AG09309 (cell line): ENCODE data around the gene CCDC88B.
A peak's percentile ranks its signal among the peaks of the same experiment; 100 is the strongest.
"Not testable (repeated sequence)": the region's sequence is repeated elsewhere in the genome, so short reads cannot be mapped to it uniquely, and the experiment has no call there.

Experiments
- DNase-seq: peaks from one replicate; pipeline ENCODE4 v3.0.0-alpha.2; 2010; ENCODE audit warnings: low read depth
- H3K4me3 ChIP-seq: 2 replicates; pipeline ENCODE4 v1.5.1; 2011; ENCODE audit warnings: mild to moderate bottlenecking, low read depth, low read length, moderate library complexity; ENCODE audit not compliant: control insufficient read depth
- TF ChIP-seq, protein P1 (sequence below): IDR thresholded peaks from 2 replicates; pipeline ENCODE4 v1.5.1; 2011; ENCODE audit warnings: mild to moderate bottlenecking, low read depth, low read length, inconsistent platforms; ENCODE audit not compliant: insufficient read depth, control insufficient read depth; ENCODE audit errors: missing control alignments

Gene CCDC88B

GRCh38 chr11:64318766-64319761, 20.9 kb upstream of the CCDC88B start:
- TF ChIP-seq, protein P1, sequence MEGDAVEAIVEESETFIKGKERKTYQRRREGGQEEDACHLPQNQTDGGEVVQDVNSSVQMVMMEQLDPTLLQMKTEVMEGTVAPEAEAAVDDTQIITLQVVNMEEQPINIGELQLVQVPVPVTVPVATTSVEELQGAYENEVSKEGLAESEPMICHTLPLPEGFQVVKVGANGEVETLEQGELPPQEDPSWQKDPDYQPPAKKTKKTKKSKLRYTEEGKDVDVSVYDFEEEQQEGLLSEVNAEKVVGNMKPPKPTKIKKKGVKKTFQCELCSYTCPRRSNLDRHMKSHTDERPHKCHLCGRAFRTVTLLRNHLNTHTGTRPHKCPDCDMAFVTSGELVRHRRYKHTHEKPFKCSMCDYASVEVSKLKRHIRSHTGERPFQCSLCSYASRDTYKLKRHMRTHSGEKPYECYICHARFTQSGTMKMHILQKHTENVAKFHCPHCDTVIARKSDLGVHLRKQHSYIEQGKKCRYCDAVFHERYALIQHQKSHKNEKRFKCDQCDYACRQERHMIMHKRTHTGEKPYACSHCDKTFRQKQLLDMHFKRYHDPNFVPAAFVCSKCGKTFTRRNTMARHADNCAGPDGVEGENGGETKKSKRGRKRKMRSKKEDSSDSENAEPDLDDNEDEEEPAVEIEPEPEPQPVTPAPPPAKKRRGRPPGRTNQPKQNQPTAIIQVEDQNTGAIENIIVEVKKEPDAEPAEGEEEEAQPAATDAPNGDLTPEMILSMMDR, result no peak
- peak overlapping the region; percentile 62 for H3K4me3 ChIP-seq
- no peak for DNase-seq

GRCh38 chr11:64320556-64320955, 19.4 kb upstream of the CCDC88B start:
- H3K4me3 ChIP-seq, result no peak overlapping the region
- no peak for DNase-seq
- TF ChIP-seq, protein P1, result no peak

GRCh38 chr11:64321026-64321425, 19.0 kb upstream of the CCDC88B start:
- TF ChIP-seq, protein P1, result no peak
- DNase-seq, result no peak
- H3K4me3 ChIP-seq, result no peak overlapping the region

DNA sequence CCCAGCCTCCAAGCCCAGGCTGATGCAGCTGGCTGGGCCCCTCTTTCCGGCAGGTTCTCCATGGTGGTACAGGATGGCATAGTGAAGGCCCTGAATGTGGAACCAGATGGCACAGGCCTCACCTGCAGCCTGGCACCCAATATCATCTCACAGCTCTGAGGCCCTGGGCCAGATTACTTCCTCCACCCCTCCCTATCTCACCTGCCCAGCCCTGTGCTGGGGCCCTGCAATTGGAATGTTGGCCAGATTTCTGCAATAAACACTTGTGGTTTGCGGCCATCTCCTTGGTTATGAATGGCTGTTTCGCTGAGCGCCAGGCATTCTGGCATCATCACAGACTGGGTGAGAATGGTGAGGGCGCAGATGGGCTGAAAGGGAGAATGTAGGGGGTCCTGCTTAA, 18.5 kb upstream of the CCDC88B start:
- no peak overlapping the region for H3K4me3 ChIP-seq
- TF ChIP-seq, protein P1, result no peak
- DNase-seq, result no peak

DNA sequence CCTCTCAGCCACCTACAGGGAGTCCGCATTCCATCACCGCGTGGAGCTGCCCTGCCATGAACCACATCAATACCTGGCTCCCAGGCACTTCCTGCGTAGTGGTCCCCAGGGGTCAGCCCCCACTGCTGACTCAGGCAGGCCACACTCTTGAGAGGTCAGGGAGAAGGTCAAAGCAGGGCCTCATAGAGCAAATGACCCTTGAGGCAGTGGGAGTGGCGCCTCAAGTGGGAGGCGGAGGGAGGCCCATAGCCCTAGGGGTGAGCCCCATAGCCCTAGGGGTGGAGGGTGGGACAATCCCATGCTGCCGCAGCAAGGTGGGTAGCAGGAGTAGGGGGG, 17.1 kb upstream of the CCDC88B start:
- no peak overlapping the region for H3K4me3 ChIP-seq
- no peak for DNase-seq
- TF ChIP-seq, protein P1, result no peak

DNA sequence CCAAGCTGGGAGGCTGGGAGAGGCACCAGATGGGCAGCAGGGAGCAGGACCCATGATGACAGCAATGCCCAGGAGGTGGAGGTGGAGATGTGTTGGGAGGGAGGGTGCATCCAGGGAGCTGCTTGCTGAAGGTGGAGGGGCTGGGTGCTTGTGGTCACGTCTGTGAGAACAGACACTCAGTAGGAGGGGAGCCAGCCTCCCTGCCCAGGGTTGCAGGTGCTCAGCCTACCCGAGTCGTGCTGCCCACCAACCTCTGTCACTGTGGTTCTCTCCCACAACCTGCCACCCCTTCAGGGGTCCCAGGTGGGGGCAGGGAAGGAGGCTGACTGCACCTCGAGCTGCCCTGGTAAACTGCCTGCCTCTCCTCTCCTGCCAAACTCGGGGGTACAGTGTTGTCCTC, 16.6 kb upstream of the CCDC88B start:
- no peak for DNase-seq
- H3K4me3 ChIP-seq, result no peak overlapping the region
- TF ChIP-seq, protein P1, result no peak

DNA sequence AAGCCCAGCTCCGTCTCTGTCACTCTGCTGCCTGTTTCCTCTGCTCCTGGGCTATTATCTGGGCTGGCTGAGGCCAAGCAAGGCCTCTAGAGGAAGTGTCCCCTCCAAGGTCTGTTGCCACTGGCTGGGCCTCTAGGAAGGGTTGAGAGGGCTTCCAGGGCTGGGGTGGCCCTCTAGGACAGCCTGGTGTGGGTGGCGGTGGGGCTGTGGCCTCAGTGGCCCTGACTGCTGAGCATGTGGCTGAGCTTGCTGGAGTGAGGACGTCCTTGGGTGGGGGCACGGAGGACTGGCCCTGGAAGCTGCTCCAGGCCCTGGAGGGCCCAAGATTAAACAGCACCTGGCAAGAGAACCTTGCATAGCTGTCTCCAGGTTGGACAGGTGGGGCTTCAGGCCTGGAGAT, 16.0 kb upstream of the CCDC88B start:
- H3K4me3 ChIP-seq, DNase-seq: not testable (repeated sequence)
